Activated CD8-positive, alpha-beta memory T cell treated with anti-CD3 and anti-CD28 coated beads, Interleukin-2, amount 10 ng/mL, durations not matched to agents 7 days and 5 days (primary cell): ENCODE results near the gene TMPRSS9. TPM values are rescaled to one million over a fixed set of nuclear protein-coding genes. Genes with fewer than 3 reads are reported as not detected.

Experiments
- ATAC-seq: fragments of 150-1000 bp; cut with Tn5 transposase; one replicate; pipeline ENCODE4 v1.10.0; 2021; ENCODE audit warnings: moderate library complexity
- CTCF ChIA-PET: fragments of 350-600 bp; sonication (Branson Sonifier 250); formaldehyde crosslinking; loops from one replicate; lab custom pipeline; 2021; ENCODE audit warnings: antibody characterized with exemption; lab: Charles Lee
- DNase-seq: peaks from one replicate; pipeline ENCODE4 v3.0.0-alpha.2; 2020
- H3K27ac Mint-ChIP-seq: one replicate; pipeline ENCODE4 v1.8.0; 2021; ENCODE audit warnings: mild to moderate bottlenecking, mixed read lengths
- H3K27me3 Mint-ChIP-seq: one replicate; pipeline ENCODE4 v1.8.0; 2021; ENCODE audit warnings: mixed read lengths
- H3K36me3 Mint-ChIP-seq: one replicate; pipeline ENCODE4 v1.8.0; 2021; ENCODE audit warnings: mild to moderate bottlenecking, mixed read lengths
- H3K4me1 Mint-ChIP-seq: one replicate; pipeline ENCODE4 v1.8.0; 2021; ENCODE audit warnings: mixed read lengths
- H3K4me3 Mint-ChIP-seq: one replicate; pipeline ENCODE4 v1.8.0; 2021; ENCODE audit warnings: mild to moderate bottlenecking, moderate library complexity, mixed read lengths
- H3K9me3 Mint-ChIP-seq: one replicate; pipeline ENCODE4 v1.8.0; 2022; ENCODE audit warnings: low read depth, mixed read lengths
- total RNA-seq, 2 experiments: library from RNA; stranded (reverse); gene quantifications; one replicate each; pipeline ENCODE4 v1.2.3, GENCODE V29; 2021

The TMPRSS9 gene
- total RNA-seq = not detected

DNA sequence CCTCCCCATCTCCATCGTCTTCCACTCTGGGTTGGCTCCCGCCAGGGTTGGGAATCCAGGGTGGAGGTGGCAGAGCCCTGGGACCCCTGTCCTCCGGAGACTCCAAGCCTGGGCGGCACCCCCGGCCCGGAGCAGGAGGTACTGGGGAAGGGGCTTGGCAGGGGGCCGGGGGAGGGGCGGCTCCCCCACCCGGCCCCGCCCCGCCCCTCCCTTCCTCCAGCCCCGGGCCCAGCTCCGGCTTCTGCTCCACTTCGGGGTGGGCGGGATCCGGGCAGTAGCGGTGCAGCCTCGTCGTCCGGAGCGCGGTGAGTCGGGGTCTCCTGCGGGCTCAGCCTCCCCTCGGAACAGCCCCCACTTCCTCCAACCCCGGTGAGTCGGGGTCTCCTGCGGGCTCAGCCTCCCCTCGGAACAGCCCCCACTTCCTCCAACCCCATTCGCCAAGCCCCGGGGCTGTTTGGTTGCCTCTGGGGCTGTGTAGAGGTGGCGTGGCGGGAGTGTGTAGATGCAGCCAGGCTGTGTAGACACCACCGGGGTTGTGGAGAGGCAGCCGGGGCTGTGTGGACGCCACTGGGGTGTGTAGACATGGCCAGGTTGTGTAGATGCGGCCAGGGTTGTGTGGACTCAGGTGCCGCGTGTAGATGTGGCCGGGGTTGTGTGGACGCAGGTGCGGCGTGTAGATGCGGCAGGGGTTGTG, at the start of gene TMPRSS9:
TSS of gene TMPRSS9 (plus strand) at position 274 of the 694 bp plus-strand sequence. CDS start 29,521 bp downstream, outside the sequence.
- Mint-ChIP-seq H3K27ac (no peak within 1 kb of the TSS), H3K4me3 (no peak within 1 kb of the TSS), H3K4me1 (no peaks in the 10 kb centered on the region), H3K36me3 (no peaks in the 10 kb centered on the region), H3K27me3 (peaks cover 11% of the 10 kb centered on the region), H3K9me3 (no peaks in the 10 kb centered on the region)
- CTCF ChIA-PET = no interaction called here
- DNase-seq (no peak), ATAC-seq (peak; percentile 23)

DNA sequence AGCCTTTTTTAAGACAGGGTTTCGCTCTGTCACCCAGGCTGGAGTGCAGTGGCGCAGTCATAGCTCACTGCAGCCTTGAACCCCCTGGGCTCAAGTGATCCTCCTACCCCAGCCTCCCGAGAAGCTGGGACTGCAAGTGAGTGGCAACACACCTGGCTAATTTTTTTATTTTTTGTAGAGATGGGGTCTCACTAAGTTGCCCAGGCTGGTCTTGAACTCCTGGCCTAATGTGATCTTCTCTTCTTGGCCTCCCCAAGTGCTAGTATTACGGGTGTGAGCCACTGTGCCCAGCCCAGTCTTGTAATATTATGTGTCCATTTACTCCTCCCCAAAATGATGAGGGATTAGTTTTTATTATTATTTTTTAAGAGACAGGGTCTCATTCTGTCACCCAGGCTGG, 49.0 kb upstream of the TMPRSS9 start:
- H3K9me3 Mint-ChIP-seq = peaks cover 5% of the 10 kb centered on the region
- peaks cover 8% of the 10 kb centered on the region for H3K36me3 Mint-ChIP-seq
- H3K27me3 Mint-ChIP-seq = peaks cover 68% of the 10 kb centered on the region
- CTCF ChIA-PET = interaction anchor here (0.6 kb wide), 1 partner anchor 60 kb away, joined by 3 read pairs; no protein-coding TSS in a partner anchor
- no peak for ATAC-seq
- no peak overlapping the region for H3K4me3 Mint-ChIP-seq
- no peak overlapping the region for H3K27ac Mint-ChIP-seq
- H3K4me1 Mint-ChIP-seq = peaks cover 5% of the 10 kb centered on the region
- DNase-seq = no peak

DNA sequence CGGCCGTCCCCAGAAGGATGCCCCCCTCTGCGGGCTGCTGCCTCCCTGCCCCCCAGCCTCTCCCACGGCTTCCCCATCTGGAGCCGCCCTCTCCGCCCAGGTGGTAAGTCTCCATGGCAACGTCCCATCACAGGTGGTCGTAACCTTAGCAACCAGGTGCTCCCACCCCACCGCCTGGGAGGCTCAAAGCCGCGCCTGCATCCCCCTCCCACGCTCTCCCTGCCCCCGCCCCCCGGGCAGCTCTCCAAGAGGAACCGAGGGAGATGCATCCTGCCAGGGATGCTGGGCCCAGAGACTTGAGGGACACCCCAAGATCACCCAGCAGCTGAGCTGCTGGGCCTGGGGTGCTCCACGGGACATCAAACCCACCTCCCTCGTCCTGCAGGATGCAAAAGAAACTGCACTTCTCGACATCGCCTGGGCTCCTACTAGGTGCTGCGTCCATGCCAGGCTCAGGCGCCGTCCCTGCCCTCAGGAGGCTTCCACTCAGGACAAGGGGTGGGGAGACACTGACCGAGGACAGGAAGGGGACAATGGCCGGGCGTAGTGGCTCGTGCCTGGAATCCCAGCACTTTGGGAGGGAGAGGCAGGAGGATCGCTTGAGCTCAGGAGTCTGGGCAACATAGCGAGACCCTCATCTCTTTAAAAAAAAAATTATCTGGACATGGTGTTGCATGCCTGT, 47.1 kb upstream of the TMPRSS9 start:
- CTCF ChIA-PET = interaction anchor here (0.7 to 0.8 kb wide), 2 partner anchors 11 to 20 kb away, joined by 3 to 4 read pairs; no protein-coding TSS in a partner anchor
- Mint-ChIP-seq H3K9me3 (peaks cover 5% of the 10 kb centered on the region), H3K27me3 (peaks cover 57% of the 10 kb centered on the region), H3K27ac (no peak overlapping the region), H3K4me3 (no peak overlapping the region), H3K4me1 (peaks cover 5% of the 10 kb centered on the region), H3K36me3 (peaks cover 8% of the 10 kb centered on the region)
- ATAC-seq (no peak), DNase-seq (no peak)

GRCh38 chr19:2315121-2315817, 44.8 kb upstream of the TMPRSS9 start:
- ATAC-seq = no peak
- H3K4me3 Mint-ChIP-seq = no peak overlapping the region
- peaks cover 8% of the 10 kb centered on the region for H3K36me3 Mint-ChIP-seq
- peaks cover 37% of the 10 kb centered on the region for H3K27me3 Mint-ChIP-seq
- H3K4me1 Mint-ChIP-seq = no peaks in the 10 kb centered on the region
- peaks cover 5% of the 10 kb centered on the region for H3K9me3 Mint-ChIP-seq
- DNase-seq = no peak
- CTCF ChIA-PET = interaction anchor here (0.6 to 3.6 kb wide), 13 partner anchors 10 to 276 kb away, joined by 3 to 12 read pairs (median 6); no protein-coding TSS in a partner anchor
- H3K27ac Mint-ChIP-seq = no peak overlapping the region

DNA sequence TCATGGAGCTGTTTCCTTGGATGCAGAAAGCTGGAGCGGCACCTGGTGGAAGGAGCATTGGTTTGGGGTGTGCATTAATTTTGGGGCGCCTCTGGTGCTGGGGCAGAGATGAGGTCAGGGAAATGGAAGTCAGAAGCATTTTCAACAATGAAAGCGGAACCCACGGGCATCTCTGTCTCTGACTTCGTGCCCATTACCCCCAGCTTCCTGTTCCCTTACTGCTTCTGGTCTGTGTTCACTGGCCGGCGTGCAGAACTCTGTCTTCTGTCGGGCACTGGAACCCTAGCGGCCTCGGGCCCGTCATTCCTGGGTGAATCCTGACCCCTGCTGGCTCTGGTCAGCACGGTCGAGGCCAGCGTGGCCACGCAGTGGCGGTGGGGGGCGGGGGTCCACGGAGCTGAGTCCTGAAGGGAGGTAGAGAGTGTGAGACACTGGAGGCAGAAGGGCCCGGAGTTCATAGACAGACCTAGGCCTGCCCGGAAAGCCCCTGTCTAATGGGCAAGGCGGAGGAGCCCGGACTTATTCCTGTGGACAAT, 44.2 kb upstream of the TMPRSS9 start:
- Mint-ChIP-seq H3K4me3 (no peak overlapping the region), H3K27ac (no peak overlapping the region), H3K27me3 (peaks cover 33% of the 10 kb centered on the region), H3K36me3 (peaks cover 8% of the 10 kb centered on the region), H3K4me1 (no peaks in the 10 kb centered on the region), H3K9me3 (peaks cover 5% of the 10 kb centered on the region)
- CTCF ChIA-PET = interaction anchor here (0.6 to 3.6 kb wide), 13 partner anchors 10 to 276 kb away, joined by 3 to 12 read pairs (median 6); no protein-coding TSS in a partner anchor
- ATAC-seq (peak; percentile 71), DNase-seq (peak; percentile 58)

GRCh38 chr19:2317300-2317699, 42.8 kb upstream of the TMPRSS9 start:
- Mint-ChIP-seq H3K4me3 (no peak overlapping the region), H3K4me1 (no peaks in the 10 kb centered on the region), H3K27me3 (peaks cover 29% of the 10 kb centered on the region), H3K9me3 (peaks cover 5% of the 10 kb centered on the region), H3K36me3 (peaks cover 8% of the 10 kb centered on the region), H3K27ac (no peak overlapping the region)
- ATAC-seq = no peak
- CTCF ChIA-PET = interaction anchor here (2.5 to 2.8 kb wide), 3 partner anchors 12 to 161 kb away, joined by 6 to 8 read pairs (median 7); no protein-coding TSS in a partner anchor
- no peak for DNase-seq

DNA sequence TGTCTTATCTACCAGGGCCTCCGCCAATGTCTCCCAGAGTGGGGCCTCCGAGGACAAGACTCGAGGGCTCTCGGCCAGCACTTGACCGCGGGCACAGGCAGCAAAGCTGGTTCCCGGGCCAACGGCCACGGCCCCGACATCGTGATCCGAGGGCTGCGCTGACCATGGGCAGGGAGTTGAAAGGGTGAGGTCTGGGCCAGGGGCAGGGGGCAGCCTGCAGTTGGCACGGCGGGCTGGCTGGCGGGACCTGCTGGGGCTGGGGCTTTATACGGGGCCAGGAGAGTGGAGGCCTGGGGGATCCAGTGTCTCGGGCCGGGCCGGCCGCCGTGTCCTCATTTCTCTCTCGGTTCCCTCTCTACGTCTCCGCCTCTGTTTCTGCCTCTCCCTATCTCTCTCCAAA, 42.3 kb upstream of the TMPRSS9 start:
- Mint-ChIP-seq H3K27ac (no peak overlapping the region), H3K4me1 (no peaks in the 10 kb centered on the region), H3K9me3 (peaks cover 5% of the 10 kb centered on the region), H3K4me3 (no peak overlapping the region), H3K27me3 (peaks cover 28% of the 10 kb centered on the region), H3K36me3 (peaks cover 8% of the 10 kb centered on the region)
- DNase-seq (no peak), ATAC-seq (no peak)
- CTCF ChIA-PET = interaction anchor here (1.0 to 2.5 kb wide), 2 partner anchors 18 to 162 kb away, joined by 3 to 6 read pairs; no protein-coding TSS in a partner anchor

DNA sequence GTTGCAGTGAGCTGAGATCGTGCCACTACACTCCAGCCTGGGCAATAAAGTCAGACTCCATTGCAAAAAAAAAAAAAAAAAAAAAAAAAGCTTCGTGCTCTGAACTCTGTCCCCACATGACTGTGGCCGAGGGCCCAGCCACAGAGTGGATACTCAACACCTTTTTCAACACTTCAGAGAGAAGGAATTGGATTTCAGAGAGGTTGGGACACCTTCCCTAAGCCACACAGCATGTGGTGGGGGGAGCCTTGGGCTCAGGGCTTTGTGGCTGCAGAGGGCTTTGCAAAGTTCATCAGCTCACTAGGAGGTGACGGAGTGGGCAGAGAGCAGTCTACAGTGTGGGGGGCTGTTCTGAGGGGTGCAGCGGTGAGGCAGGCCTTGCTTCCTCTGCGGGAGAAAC, 41.1 kb upstream of the TMPRSS9 start:
- Mint-ChIP-seq H3K27me3 (peaks cover 17% of the 10 kb centered on the region), H3K4me3 (no peak overlapping the region), H3K9me3 (peaks cover 5% of the 10 kb centered on the region), H3K4me1 (no peaks in the 10 kb centered on the region), H3K36me3 (peaks cover 10% of the 10 kb centered on the region), H3K27ac (no peak overlapping the region)
- CTCF ChIA-PET = interaction anchor here (1.0 kb wide), 1 partner anchor 19 kb away, joined by 3 read pairs; no protein-coding TSS in a partner anchor
- ATAC-seq (no peak), DNase-seq (no peak)

DNA sequence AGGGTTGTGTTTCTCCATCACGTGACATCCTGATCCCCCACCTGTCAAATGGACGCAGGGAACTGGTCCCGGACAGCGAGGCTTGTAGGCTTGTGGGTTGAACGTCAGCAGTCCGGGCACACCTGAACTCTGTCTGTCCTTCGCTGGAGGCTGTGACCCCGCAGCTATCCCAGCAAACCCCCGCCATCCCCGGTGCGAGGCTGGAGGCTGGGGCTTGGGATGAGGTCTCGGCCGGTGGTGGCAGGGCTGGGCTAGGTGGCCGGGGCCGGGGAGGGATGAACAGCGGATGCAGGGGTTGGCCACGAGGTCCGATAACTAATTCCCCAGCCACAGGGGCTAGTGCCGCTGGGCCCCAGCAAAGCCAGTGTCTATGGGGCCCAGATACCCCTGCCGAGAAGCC, 40.5 kb upstream of the TMPRSS9 start:
- Mint-ChIP-seq H3K27ac (no peak overlapping the region), H3K36me3 (peaks cover 11% of the 10 kb centered on the region)
- CTCF ChIA-PET = no interaction called here

DNA sequence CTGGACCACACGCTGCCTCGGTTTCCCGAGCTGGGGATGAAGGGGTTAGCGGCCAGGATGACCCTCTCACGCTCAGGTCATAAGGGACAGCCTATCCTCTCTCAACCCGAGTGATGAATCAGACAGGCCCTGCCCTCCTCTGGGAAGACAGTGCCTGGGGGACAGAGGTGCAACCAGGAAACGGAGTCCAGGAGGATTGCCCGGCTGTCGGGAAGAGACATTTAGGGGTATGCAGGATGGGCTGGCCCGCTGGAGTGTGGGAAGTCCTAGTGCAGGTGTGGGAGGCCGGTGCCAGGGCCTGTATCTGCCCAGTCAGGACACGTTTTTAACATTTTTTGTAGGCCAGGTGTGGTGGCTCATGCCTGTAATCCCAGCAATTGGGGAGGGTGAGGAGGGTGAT, 40.0 kb upstream of the TMPRSS9 start:
- no peak for ATAC-seq
- peaks cover 8% of the 10 kb centered on the region for H3K27me3 Mint-ChIP-seq

More for the DNA sequence above, 40.5 kb upstream of the TMPRSS9 start:
- peaks cover 12% of the 10 kb centered on the region for H3K27me3 Mint-ChIP-seq
- ATAC-seq (no peak), DNase-seq (no peak)
- no peak overlapping the region for H3K4me3 Mint-ChIP-seq
- no peaks in the 10 kb centered on the region for H3K4me1 Mint-ChIP-seq
- H3K9me3 Mint-ChIP-seq = peaks cover 5% of the 10 kb centered on the region

GRCh38 chr19:2320939-2321338, 39.1 kb upstream of the TMPRSS9 start:
- ATAC-seq (no peak), DNase-seq (no peak)
- H3K4me3 Mint-ChIP-seq = no peak overlapping the region
- CTCF ChIA-PET = interaction anchor here (2.1 kb wide), 1 partner anchor 85 kb away, joined by 4 read pairs; no protein-coding TSS in a partner anchor
- H3K27ac Mint-ChIP-seq = no peak overlapping the region
- peaks cover 9% of the 10 kb centered on the region for H3K4me1 Mint-ChIP-seq
- no peaks in the 10 kb centered on the region for H3K27me3 Mint-ChIP-seq
- H3K9me3 Mint-ChIP-seq = no peaks in the 10 kb centered on the region
- H3K36me3 Mint-ChIP-seq = peaks cover 7% of the 10 kb centered on the region

More for the DNA sequence above, 40.0 kb upstream of the TMPRSS9 start:
- CTCF ChIA-PET = interaction anchor here (2.1 kb wide), 1 partner anchor 84 kb away, joined by 4 read pairs; no protein-coding TSS in a partner anchor
- Mint-ChIP-seq H3K4me3 (no peak overlapping the region), H3K27ac (no peak overlapping the region), H3K9me3 (peaks cover 1% of the 10 kb centered on the region), H3K4me1 (no peaks in the 10 kb centered on the region), H3K36me3 (peaks cover 8% of the 10 kb centered on the region)
- DNase-seq = no peak

- ATAC-seq = no peak
- DNase-seq = no peak
- CTCF ChIA-PET = interaction anchor here (2.1 kb wide), 1 partner anchor 86 kb away, joined by 4 read pairs; no protein-coding TSS in a partner anchor
- Mint-ChIP-seq H3K27ac (no peak overlapping the region), H3K9me3 (no peaks in the 10 kb centered on the region), H3K36me3 (peaks cover 11% of the 10 kb centered on the region), H3K4me3 (no peak overlapping the region), H3K4me1 (peaks cover 15% of the 10 kb centered on the region), H3K27me3 (no peaks in the 10 kb centered on the region)
Observed at GRCh38 chr19:2321565-2322283, 38.3 kb upstream of the TMPRSS9 start.
